GM10266 (cell line): Measurements from ENCODE around the gene COL3A1.

Experiments
- DNase-seq: peaks from one replicate; pipeline ENCODE4 v3.0.0; 2012; ENCODE audit errors: extremely low spot score
- TF ChIP-seq, protein P1 (sequence below): IDR thresholded peaks from 2 replicates; pipeline ENCODE4 v1.5.1; 2012; ENCODE audit warnings: mild to moderate bottlenecking, low read depth; ENCODE audit not compliant: control insufficient read depth, insufficient read depth; ENCODE audit errors: missing control alignments

Gene COL3A1

GRCh38 chr2:189037518-189037917 lies 63.3 kb downstream of the COL3A1 start:
- DNase-seq = no peak
- TF ChIP-seq, protein P1, sequence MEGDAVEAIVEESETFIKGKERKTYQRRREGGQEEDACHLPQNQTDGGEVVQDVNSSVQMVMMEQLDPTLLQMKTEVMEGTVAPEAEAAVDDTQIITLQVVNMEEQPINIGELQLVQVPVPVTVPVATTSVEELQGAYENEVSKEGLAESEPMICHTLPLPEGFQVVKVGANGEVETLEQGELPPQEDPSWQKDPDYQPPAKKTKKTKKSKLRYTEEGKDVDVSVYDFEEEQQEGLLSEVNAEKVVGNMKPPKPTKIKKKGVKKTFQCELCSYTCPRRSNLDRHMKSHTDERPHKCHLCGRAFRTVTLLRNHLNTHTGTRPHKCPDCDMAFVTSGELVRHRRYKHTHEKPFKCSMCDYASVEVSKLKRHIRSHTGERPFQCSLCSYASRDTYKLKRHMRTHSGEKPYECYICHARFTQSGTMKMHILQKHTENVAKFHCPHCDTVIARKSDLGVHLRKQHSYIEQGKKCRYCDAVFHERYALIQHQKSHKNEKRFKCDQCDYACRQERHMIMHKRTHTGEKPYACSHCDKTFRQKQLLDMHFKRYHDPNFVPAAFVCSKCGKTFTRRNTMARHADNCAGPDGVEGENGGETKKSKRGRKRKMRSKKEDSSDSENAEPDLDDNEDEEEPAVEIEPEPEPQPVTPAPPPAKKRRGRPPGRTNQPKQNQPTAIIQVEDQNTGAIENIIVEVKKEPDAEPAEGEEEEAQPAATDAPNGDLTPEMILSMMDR = no peak

GRCh38 chr2:189045836-189046235 lies 71.7 kb downstream of the COL3A1 start:
- DNase-seq = no peak
- TF ChIP-seq, protein P1 = no peak

- TF ChIP-seq, protein P1 = no peak
- DNase-seq = no peak
Measured at GRCh38 chr2:189046320-189046719, 72.1 kb downstream of the COL3A1 start.

- DNase-seq = no peak
- TF ChIP-seq, protein P1 = no peak
Measured at GRCh38 chr2:189047171-189047888, 73.2 kb downstream of the COL3A1 start.

GRCh38 chr2:189048189-189048588 lies 74.0 kb downstream of the COL3A1 start:
- no peak for DNase-seq
- TF ChIP-seq, protein P1 = no peak

- TF ChIP-seq, protein P1 = no peak
- DNase-seq = no peak
Measured at GRCh38 chr2:189049709-189050164, 75.6 kb downstream of the COL3A1 start.

GRCh38 chr2:189050165-189050712 lies 76.1 kb downstream of the COL3A1 start:
- no peak for DNase-seq
- TF ChIP-seq, protein P1 = no peak
